Omental fat pad (tissue), 4 donors: Measurements from ENCODE around the gene GRM4. TPM values are rescaled to one million over a fixed set of nuclear protein-coding genes. Genes with fewer than 3 reads are reported as not detected.

ENCODE experiments used
- ATAC-seq: fragments of 150-250 bp; one replicate; pipeline ENCODE4 v1.9.1; 2016; ENCODE audit warnings: mild to moderate bottlenecking, moderate library complexity; ENCODE audit not compliant: low FRiP score
- DNase-seq: peaks from one replicate; pipeline ENCODE4 v3.0.0-alpha.2; 2019; ENCODE audit warnings: low spot score
- total RNA-seq, 4 donors: library from RNA; depleted of rRNA; stranded (reverse); fragments of >200 nt; gene quantifications; one replicate each; pipeline ENCODE4 v1.1.0, GENCODE V29; 2016
- TF ChIP-seq, protein P1 (sequence below), 3 donors: fragments of 450-650 bp; IDR thresholded peaks; one replicate each; pipeline ENCODE4 v1.5.1; 2016 to 2017; ENCODE audit warnings: antibody characterized with exemption in 3 of 3, mild to moderate bottlenecking in 3 of 3, moderate library complexity in 2 of 3

Gene GRM4
- total RNA-seq, 4 donors from 2014 or later = 0.60 TPM; not detected in 3

DNA sequence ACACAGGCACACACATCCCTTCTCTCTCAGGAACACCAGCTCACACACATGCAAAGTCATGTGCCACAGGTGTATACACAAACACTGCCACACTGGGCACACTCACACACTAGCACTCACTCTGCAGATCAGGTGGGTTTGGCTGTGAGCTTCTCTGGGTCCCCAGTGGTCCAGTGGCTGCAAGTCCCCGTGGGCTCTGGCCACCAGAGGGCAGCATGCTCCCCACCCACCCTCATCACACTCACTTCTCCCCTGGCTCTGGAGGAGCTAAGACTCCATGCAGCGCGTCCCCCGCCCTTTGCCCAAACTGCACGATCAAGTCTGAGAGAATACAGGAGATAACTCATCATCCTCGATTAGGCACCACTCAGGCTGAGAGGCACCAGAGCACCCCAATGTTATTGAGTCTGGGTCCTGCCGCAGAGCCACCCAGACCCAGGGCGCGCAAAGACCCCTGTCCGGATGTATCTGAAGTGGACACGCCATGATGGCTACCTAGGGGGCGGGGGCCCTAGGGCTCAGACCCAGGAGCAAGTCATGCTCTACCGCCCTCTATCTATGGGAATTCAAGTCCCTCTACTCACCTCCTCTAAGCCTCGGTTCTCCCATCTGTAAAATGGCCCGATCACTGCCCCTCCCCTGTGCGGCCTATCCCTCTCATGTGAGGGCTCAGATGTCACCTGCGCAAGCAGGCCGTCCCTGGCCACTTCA lies 90.5 kb downstream of the GRM4 start:
- TF ChIP-seq, protein P1, sequence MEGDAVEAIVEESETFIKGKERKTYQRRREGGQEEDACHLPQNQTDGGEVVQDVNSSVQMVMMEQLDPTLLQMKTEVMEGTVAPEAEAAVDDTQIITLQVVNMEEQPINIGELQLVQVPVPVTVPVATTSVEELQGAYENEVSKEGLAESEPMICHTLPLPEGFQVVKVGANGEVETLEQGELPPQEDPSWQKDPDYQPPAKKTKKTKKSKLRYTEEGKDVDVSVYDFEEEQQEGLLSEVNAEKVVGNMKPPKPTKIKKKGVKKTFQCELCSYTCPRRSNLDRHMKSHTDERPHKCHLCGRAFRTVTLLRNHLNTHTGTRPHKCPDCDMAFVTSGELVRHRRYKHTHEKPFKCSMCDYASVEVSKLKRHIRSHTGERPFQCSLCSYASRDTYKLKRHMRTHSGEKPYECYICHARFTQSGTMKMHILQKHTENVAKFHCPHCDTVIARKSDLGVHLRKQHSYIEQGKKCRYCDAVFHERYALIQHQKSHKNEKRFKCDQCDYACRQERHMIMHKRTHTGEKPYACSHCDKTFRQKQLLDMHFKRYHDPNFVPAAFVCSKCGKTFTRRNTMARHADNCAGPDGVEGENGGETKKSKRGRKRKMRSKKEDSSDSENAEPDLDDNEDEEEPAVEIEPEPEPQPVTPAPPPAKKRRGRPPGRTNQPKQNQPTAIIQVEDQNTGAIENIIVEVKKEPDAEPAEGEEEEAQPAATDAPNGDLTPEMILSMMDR (IDR thresholded peaks at IDR 0.05) = peak in 1 of 3 donors; percentile 10
- DNase-seq = peak; percentile 50
- ATAC-seq = no peak

DNA sequence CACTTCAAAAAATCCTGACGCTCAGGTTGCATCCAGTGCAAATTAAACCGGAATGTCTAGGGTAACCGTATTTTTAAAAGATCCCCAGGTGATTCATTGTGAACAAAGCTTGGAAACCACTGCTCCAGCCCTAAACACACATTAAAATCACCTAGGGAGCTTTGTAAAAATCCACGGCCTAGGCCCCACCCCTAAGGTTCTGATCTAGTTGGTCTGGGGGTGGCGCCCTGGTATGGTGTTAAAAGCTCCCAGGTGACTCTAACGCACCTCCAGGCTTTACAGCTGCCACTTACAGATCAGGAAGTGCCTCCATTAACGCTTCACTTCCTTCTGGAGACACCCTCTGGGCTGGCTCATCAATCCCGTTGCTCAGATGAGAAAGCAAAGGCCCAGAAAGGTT lies 92.2 kb downstream of the GRM4 start:
- DNase-seq (no peak), ATAC-seq (no peak)
- TF ChIP-seq, protein P1 (IDR thresholded peaks at IDR 0.05) = no peak

DNA sequence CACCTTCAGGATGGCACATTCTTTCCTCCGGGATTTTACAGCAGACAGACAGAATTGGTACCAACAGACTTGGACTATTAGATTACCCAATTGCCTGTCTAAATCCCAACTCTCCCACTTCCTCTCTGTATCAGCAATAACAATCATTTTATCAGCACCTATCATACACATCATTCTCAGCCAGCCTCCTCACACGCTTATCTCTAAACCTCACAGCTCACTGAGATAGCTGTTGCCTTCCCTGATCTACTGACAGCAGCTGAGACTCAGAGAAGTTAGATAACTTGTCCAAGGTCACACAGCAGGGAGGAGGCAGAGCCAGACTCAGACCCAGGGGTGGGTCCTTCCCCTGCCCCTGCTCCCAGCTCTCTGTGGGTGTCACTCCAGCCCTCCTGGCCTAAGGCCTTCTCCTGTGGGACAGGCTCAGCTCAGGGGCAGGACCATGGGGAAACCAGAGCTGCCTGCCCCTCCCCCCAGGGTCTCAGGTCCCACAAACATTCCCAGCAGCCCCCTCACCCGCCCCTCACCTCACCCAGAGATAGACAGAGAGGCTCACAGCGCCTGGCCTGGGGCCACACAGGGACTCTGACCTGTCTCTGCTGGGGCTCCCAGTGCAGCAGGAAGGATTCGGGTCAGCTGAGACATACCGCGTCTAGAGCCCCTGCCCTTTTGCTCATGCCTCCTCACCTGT lies 92.8 kb downstream of the GRM4 start:
- DNase-seq (no peak), ATAC-seq (no peak)
- TF ChIP-seq, protein P1 (IDR thresholded peaks at IDR 0.05) = no peak

DNA sequence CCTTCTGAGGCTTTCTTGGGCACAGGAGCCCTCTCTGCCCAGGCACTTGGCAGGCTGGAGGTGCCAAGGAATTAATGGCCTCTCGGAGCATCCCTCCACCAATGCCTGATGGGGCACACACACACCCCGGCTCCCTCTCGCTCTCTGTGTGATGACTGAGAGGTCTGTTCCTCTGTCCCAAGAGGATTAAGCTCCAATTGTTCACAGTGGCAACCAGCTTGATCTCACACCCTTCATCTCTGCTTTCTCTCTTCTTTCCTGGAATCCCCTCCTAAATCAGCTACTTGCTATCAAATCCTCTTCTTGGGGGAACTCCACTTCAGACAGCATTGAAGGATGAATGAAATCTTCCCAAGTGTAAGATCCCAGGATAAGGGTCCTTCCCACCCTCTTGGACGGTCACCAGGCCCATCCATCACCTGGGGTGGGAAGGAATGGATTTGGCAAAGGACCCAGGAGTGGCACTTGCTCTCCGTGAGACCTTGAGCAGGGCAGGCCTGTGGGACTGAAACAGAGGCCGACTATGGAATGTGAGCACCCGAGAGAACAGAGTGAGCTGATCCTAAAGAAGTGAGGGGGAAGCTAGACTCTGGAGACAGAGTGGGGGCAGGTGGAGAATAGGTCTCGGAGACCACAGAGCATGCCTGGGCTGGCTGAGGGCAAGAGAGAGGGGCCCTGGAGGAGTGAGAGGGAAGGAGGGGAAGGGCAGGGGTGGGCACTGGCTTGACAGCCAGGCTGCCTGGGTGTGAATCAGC lies 93.6 kb downstream of the GRM4 start:
- DNase-seq (no peak), ATAC-seq (no peak)
- TF ChIP-seq, protein P1 (IDR thresholded peaks at IDR 0.05) = no peak

DNA sequence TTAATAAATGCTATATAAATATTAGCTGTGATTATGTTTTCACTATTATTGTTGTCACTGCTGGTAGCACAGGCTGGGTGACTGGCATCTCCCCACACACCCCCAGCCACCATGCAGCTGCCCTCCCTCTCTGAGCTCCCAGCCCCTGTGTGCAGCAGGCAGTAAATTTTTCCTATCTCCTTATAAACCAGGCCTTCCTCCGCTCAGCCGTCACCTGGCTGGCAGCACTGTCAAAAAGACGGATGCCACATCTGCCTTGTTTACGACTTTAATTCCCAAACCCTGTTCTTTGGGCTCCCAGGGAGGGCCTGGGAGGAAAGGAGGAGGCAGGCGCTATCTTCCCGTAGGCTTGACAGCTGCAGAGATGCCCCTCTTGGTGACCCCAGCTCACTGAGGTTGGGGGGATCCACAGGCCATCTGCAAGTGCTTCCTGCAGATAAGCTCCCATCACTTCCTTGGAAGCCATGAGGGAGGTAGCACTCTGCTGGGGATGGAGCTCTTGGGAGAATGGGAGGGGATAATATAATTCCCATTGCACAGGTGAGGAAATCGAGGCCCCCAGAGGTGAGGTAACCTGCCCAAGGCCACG lies 94.5 kb downstream of the GRM4 start:
- ATAC-seq (no peak), DNase-seq (no peak)
- TF ChIP-seq, protein P1 (IDR thresholded peaks at IDR 0.05) = no peak

DNA sequence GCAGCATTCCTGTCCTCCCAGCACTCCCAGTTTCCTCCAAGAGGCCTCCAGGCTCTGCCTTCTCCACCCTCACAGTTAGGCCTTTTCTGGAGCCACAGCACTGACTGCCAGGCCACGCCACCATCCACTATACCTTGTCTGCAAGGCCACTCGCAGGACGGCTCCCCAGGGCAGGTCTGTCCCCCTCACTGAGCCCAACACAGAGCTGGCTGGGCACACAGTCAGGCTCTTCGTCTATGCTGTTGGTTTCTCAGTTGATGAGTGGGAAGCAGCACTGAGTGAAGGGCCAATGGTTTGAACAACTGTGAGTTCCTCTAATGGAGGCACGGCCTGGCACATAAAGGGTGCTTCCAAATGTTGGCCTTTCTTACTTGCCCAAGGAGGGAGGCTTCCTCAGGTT lies 95.2 kb downstream of the GRM4 start:
- ATAC-seq (no peak), DNase-seq (no peak)
- TF ChIP-seq, protein P1 (IDR thresholded peaks at IDR 0.05) = no peak
